Dermis lymphatic vessel endothelial cell (primary cell): ENCODE results near the gene SPINK4. TPM values are rescaled to one million over a fixed set of nuclear protein-coding genes. Genes with fewer than 3 reads are reported as not detected.

Experiments
- total RNA-seq: library from RNA; depleted of rRNA; stranded (reverse); fragments of >200 nt; gene quantifications from 2 replicates; pipeline ENCODE4 v1.2.1, GENCODE V29; 2014

Gene SPINK4
- not detected in 2 replicates for total RNA-seq

GRCh38 chr9:33239921-33240320 is at the start of gene SPINK4:
SPINK4 (plus strand) TSS chr9:33240167; CDS start chr9:33240209, 42 bp downstream.

GRCh38 chr9:33264473-33265177 is 24.7 kb downstream of the SPINK4 start, which contains the start of the genes BAG1 and CHMP5:
BAG1 (minus strand) TSS chr9:33264708.
CHMP5 (plus strand) TSS chr9:33265049; CDS start chr9:33265079, 30 bp downstream.

GRCh38 chr9:33290247-33291030 is 50.5 kb downstream of the SPINK4 start, which contains the start of gene NFX1:
NFX1 (plus strand) TSS chr9:33290516; CDS start chr9:33290573, 57 bp downstream.

Other genes with a start within 250 kb of the SPINK4 start
- gene APTX, start 238.5 kb upstream of the SPINK4 start, total RNA-seq = 15.6 and 20.3 TPM in 2 replicates
- 97.5 and 128 TPM in 2 replicates for gene DNAJA1, start 214.9 kb upstream of the SPINK4 start, total RNA-seq
- 35.7 and 43.1 TPM in 2 replicates for gene SMU1, start 163.5 kb upstream of the SPINK4 start, total RNA-seq
- 14.9 and 15.8 TPM in 2 replicates for gene B4GALT1, start 72.8 kb upstream of the SPINK4 start, total RNA-seq
- 58.8 and 76.1 TPM in 2 replicates for gene BAG1, start 24.5 kb downstream of the SPINK4 start, total RNA-seq
- gene CHMP5, start 24.9 kb downstream of the SPINK4 start, total RNA-seq = 91.8 and 99.9 TPM in 2 replicates
- gene NFX1, start 50.3 kb downstream of the SPINK4 start, total RNA-seq = 12.5 and 13.3 TPM in 2 replicates
- gene AQP7, start 162.4 kb downstream of the SPINK4 start, total RNA-seq = 0.11 TPM in 1 of 2 replicates, not detected in the other
- 0.09 and 0.11 TPM in 2 replicates for gene AQP3, start 207.4 kb downstream of the SPINK4 start, total RNA-seq
- gene NOL6, start 233.8 kb downstream of the SPINK4 start, total RNA-seq = 9.1 and 12.3 TPM in 2 replicates